Retinal pigment epithelial cell (primary cell): Measurements from ENCODE around the gene TENM4.
"Not testable (repeated sequence)": the region's sequence is repeated elsewhere in the genome, so short reads cannot be mapped to it uniquely, and the experiment has no call there.

Experiments used
- DNase-seq: peaks from one replicate; pipeline ENCODE4 v3.0.0-alpha.2; 2010; ENCODE audit warnings: low read depth
- H3K4me3 ChIP-seq: 2 replicates; pipeline ENCODE4 v1.5.1; 2011; ENCODE audit warnings: mild to moderate bottlenecking, low read length, control low read depth, moderate library complexity
- CTCF ChIP-seq: conservative IDR thresholded peaks from 2 replicates; pipeline ENCODE4 v1.5.1; 2011; ENCODE audit warnings: low read depth, low read length, control low read depth, inconsistent platforms

TENM4 gene

GRCh38 chr11:78832226-78832947, 608.4 kb downstream of the TENM4 start:
- H3K4me3 ChIP-seq: no peak overlapping the region
- no peak for DNase-seq
- no peak for TF ChIP-seq CTCF

GRCh38 chr11:78831571-78831970, 609.3 kb downstream of the TENM4 start:
- H3K4me3 ChIP-seq: no peak overlapping the region
- no peak for TF ChIP-seq CTCF
- DNase-seq: no peak

GRCh38 chr11:78830277-78830819, 610.5 kb downstream of the TENM4 start:
- DNase-seq: no peak
- H3K4me3 ChIP-seq: no peak overlapping the region
- TF ChIP-seq CTCF: no peak

GRCh38 chr11:78829146-78829545, 611.7 kb downstream of the TENM4 start:
- no peak for DNase-seq
- TF ChIP-seq CTCF: no peak
- no peak overlapping the region for H3K4me3 ChIP-seq

- no peak for TF ChIP-seq CTCF
- H3K4me3 ChIP-seq: no peak overlapping the region
- DNase-seq: no peak
Measured at GRCh38 chr11:78828676-78829075, 612.2 kb downstream of the TENM4 start.

- not testable (repeated sequence) for DNase-seq, H3K4me3 ChIP-seq
Measured at GRCh38 chr11:78827291-78827690, 613.5 kb downstream of the TENM4 start.

- no peak for DNase-seq
- H3K4me3 ChIP-seq: no peak overlapping the region
- no peak for TF ChIP-seq CTCF
Measured at GRCh38 chr11:78825591-78826020, 615.2 kb downstream of the TENM4 start.
